Ishikawa (cell line): ENCODE measurements around the gene FOXI1.

Experiments used
- USF1 ChIP-seq: IDR thresholded peaks from 2 replicates; pipeline ENCODE4 v1.6.1; 2012
- YY1 ChIP-seq: IDR thresholded peaks from 2 replicates; pipeline ENCODE4 v1.6.1; 2012; ENCODE audit warnings: low read depth

- TF ChIP-seq YY1 (no peak), USF1 (no peak)
Measured at GRCh38 chr5:170070556-170071412, 34.9 kb upstream of the FOXI1 start.
